ENCODE data around the gene MVD.

Gene MVD

DNA sequence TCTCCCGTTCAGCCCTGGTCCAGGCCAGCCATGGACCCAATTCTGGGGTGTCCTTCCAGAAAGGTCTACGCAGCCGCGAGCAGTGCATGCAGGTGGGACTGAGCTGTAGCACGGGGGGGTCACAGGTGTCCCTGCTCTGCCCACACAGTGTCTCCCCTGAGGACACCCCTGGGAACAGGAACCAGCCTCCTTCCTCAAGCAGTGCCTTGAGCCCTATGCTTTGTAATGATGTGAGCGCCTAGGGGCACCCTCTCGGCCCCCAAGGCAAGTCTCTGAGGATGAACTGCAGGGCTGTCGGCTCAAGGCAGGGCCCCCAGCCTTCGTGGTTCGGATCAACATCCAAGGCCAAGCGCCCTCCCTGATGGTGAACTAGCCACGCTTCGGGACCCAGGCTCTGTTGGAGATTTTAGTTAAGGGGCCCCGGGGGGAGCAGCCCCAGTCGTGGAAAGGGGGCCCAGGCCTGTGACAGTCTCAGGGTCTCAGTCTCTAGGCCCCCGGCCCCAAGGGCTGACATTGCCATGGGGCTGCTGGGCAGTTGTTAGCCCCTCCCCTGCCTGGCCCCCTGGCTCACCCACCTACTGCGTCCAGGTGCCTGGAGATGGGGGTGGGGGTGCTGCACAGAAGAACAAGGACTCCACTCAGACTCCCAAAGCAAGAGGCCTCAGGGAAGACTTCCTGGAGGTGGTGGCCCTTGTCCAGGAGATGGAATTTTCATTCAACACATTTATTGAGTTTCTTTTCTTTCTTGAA lies 22.2 kb downstream of the MVD start:
- in situ Hi-C loops (cut with HindIII; ENCODE audit: low pct_ligation_motif_present, low sequenced_read_pairs), result no loop called here
- H3K36me3 ChIP-seq (replicated peaks), result peaks cover 7% of the 10 kb centered on the region
- no peak for DNase-seq
- no peak overlapping the region for H3K4me3 ChIP-seq (ENCODE audit: low read depth, low read length)
- no peak overlapping the region for H3K27ac ChIP-seq
- TF ChIP-seq, protein P1, sequence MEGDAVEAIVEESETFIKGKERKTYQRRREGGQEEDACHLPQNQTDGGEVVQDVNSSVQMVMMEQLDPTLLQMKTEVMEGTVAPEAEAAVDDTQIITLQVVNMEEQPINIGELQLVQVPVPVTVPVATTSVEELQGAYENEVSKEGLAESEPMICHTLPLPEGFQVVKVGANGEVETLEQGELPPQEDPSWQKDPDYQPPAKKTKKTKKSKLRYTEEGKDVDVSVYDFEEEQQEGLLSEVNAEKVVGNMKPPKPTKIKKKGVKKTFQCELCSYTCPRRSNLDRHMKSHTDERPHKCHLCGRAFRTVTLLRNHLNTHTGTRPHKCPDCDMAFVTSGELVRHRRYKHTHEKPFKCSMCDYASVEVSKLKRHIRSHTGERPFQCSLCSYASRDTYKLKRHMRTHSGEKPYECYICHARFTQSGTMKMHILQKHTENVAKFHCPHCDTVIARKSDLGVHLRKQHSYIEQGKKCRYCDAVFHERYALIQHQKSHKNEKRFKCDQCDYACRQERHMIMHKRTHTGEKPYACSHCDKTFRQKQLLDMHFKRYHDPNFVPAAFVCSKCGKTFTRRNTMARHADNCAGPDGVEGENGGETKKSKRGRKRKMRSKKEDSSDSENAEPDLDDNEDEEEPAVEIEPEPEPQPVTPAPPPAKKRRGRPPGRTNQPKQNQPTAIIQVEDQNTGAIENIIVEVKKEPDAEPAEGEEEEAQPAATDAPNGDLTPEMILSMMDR (IDR thresholded peaks at IDR 0.05; ENCODE audit: low read depth, low read length, missing control alignments), result no peak
- peaks cover 25% of the 10 kb centered on the region for H3K27me3 ChIP-seq (replicated peaks)

DNA sequence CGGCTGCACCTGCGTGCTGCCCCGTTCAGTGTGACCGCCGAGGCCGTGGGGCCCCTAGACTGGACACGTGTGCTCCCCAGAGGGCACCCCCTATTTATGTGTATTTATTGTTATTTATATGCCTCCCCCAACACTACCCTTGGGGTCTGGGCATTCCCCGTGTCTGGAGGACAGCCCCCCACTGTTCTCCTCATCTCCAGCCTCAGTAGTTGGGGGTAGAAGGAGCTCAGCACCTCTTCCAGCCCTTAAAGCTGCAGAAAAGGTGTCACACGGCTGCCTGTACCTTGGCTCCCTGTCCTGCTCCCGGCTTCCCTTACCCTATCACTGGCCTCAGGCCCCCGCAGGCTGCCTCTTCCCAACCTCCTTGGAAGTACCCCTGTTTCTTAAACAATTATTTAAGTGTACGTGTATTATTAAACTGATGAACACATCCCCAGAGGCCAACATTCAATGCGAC lies 22.8 kb downstream of the MVD start:
- Histone ChIP-seq H3K27ac (no peak overlapping the region), H3K36me3 (replicated peaks) (peaks cover 7% of the 10 kb centered on the region), H3K4me3 (ENCODE audit: low read depth, low read length) (no peak overlapping the region), H3K27me3 (replicated peaks) (peaks cover 25% of the 10 kb centered on the region)
- in situ Hi-C loops (cut with HindIII; ENCODE audit: low pct_ligation_motif_present, low sequenced_read_pairs), result no loop called here
- TF ChIP-seq, protein P1 (IDR thresholded peaks at IDR 0.05; ENCODE audit: low read depth, low read length, missing control alignments), result no peak
- DNase-seq, result no peak

DNA sequence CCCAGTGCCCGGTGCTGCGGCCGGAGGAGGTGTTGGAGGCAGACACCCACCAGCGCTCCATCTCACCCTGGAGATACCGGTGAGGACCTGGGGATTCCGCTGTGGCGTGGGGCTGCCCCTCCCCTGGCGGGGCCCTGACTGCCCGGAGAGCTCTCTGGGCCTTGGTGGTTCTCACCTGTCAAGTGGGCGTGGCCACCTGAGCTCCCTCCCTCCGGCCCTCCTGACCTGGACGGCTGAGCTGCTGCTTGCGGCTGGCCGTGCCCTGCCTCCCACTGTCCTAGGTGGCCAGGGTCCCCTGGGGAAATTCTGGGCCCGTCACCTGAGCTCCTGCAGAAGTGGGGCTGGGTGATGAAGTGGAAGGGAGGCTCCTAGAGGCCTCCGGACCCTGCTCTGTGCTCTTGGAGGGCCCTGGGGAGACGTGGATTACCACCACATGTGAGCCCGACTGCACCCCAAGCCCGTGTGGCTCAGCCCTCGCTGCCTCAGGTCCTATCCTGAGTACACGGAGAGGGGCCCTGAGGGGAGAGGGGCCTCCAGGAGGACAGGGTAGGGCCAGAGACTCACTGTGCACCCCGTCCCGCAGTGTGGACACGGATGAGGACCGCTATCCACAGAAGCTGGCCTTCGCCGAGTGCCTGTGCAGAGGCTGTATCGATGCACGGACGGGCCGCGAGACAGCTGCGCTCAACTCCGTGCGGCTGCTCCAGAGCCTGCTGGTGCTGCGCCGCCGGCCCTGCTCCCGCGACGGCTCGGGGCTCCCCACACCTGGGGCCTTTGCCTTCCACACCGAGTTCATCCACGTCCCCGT lies 23.5 kb downstream of the MVD start:
- Histone ChIP-seq H3K4me3 (ENCODE audit: low read depth, low read length) (no peak overlapping the region), H3K36me3 (replicated peaks) (peaks cover 7% of the 10 kb centered on the region), H3K27me3 (replicated peaks) (peaks cover 25% of the 10 kb centered on the region), H3K27ac (no peak overlapping the region)
- TF ChIP-seq, protein P1 (IDR thresholded peaks at IDR 0.05; ENCODE audit: low read depth, low read length, missing control alignments), result no peak
- no peak for DNase-seq
- in situ Hi-C loops (cut with HindIII; ENCODE audit: low pct_ligation_motif_present, low sequenced_read_pairs), result no loop called here

DNA sequence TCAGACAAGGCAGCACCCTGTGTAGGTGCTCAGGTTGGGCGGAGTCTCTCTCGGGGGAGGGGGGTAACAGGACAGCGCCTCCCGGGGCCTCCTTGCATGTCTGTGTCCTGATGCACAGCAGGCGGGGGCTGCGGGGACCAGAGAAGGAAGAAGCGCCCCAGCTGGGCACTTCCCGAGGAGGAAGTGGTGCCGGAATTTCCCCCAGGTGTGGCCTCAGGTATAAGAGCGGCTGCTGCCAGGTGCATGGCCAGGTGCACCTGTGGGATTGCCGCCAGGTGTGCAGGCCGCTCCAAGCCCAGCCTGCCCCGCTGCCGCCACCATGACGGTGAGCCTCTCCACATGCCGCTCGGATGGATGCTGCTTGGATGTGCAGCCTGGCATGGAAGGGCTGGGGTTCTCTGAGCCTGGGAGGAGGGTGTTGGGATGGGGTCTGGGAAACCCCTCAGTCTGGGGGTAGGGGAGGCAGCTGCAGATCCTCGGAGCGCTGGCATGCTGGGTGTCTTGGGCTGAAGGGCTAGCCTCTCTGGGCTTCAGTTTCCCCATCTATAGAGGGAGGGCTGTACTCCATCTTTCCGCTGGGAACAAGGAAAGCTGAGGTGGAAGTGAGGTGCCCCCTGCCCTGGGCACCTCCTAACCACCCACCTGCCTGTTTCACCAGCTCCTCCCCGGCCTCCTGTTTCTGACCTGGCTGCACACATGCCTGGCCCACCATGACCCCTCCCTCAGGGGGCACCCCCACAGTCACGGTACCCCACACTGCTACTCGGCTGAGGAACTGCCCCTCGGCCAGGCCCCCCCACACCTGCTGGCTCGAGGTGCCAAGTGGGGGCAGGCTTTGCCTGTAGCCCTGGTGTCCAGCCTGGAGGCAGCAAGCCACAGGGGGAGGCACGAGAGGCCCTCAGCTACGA lies 24.3 kb downstream of the MVD start, which contains the start of gene IL17C:
IL17C (plus strand) TSS at position 250 of the 908 bp plus-strand sequence; CDS start at position 320, 70 bp downstream.
- TF ChIP-seq, protein P1 (IDR thresholded peaks at IDR 0.05; ENCODE audit: low read depth, low read length, missing control alignments), result no peak
- no peak within 1 kb of the TSS for H3K27ac ChIP-seq
- H3K4me3 ChIP-seq (ENCODE audit: low read depth, low read length), result no peak within 1 kb of the TSS
- DNase-seq, result no peak
- peaks cover 25% of the 10 kb centered on the region for H3K27me3 ChIP-seq (replicated peaks)
- in situ Hi-C loops (cut with HindIII; ENCODE audit: low pct_ligation_motif_present, low sequenced_read_pairs), result no loop called here
- peaks cover 2% of the 10 kb centered on the region for H3K36me3 ChIP-seq (replicated peaks)

DNA sequence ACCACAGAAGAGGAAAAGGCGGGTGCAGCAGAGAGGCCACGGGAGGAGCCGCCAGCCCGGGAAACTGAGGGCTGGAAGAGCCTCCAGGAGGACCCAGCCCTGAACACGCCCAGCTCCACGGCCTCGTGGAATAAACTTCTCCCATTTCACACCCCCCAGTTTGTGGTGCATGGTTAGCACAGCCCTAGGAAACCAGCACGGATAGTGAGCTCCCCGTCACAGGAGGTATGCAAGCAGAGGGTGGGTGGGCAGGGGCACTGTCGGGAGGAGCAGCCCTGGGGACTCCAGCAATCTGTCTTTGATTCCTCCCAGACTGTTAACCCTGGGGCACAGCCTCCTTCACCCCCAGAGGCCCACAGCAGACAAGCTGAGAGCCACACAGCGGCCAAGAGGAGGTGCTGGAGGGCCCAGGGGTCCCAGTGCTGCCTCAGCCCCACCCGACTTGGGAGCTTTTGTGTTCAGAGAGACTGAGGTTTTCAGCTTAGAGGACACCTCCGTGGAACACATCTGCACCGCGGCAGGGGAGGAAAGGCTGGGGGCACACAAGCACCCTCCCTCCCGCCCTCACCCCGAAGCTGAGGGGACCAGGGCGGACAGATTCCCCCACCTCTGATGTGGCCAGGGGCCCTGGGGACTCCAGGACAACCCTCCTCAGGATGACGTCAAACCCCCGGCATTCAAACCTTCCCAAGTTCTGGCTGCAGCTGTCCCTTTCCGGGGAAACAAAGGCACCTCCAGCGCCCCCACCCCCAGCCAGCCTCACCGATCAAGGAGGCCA lies 26.2 kb downstream of the MVD start:
- in situ Hi-C loops (cut with HindIII; ENCODE audit: low pct_ligation_motif_present, low sequenced_read_pairs), result no loop called here
- Histone ChIP-seq H3K27me3 (replicated peaks) (peaks cover 25% of the 10 kb centered on the region), H3K27ac (no peak overlapping the region), H3K36me3 (replicated peaks) (peaks cover 9% of the 10 kb centered on the region), H3K4me3 (ENCODE audit: low read depth, low read length) (no peak overlapping the region)
- no peak for DNase-seq
- TF ChIP-seq, protein P1 (IDR thresholded peaks at IDR 0.05; ENCODE audit: low read depth, low read length, missing control alignments), result no peak
